Uterus (tissue), 4 donors: ENCODE data around the gene CREBL2. TPM values are rescaled to one million over a fixed set of nuclear protein-coding genes. Genes with fewer than 3 reads are reported as not detected.

Experiments
- DNase-seq, 2 donors: peaks; one replicate each; pipeline ENCODE4 v3.0.0-alpha.2; 2019 to 2020
- H3K27ac ChIP-seq, 2 donors: fragments of 200-600 bp; sonication (generic); 1 replicate in 1 of 2; 2 replicates in 1 of 2; pipeline ENCODE4 v1.5.1; 2016 to 2018
- H3K27me3 ChIP-seq, 2 donors: fragments of 200-600 bp; sonication (generic); one replicate each; pipeline ENCODE4 v1.5.1; 2018 to 2019; ENCODE audit warnings: control low read depth in 1 of 2
- H3K36me3 ChIP-seq, 2 donors: fragments of 200-600 bp; sonication (generic); one replicate each; pipeline ENCODE4 v1.5.1; 2019; ENCODE audit warnings: control low read depth in 1 of 2
- H3K4me1 ChIP-seq, 2 donors: fragments of 200-600 bp; sonication (generic); one replicate each; pipeline ENCODE4 v1.5.1; 2018 to 2019; ENCODE audit warnings: control low read depth in 1 of 2
- H3K4me3 ChIP-seq, 2 donors: fragments of 200-600 bp; sonication (generic); 1 replicate in 1 of 2; 2 replicates in 1 of 2; pipeline ENCODE4 v1.5.1; 2018 to 2019; ENCODE audit warnings: mild to moderate bottlenecking in 1 of 2
- H3K9me3 ChIP-seq, 2 donors: fragments of 200-600 bp; sonication (generic); one replicate each; pipeline ENCODE4 v1.5.1; 2019; ENCODE audit warnings: control low read depth in 1 of 2
- POLR2A ChIP-seq, 2 donors: fragments of 450-650 bp; IDR thresholded peaks; one replicate each; pipeline ENCODE4 v1.6.1; 2016; ENCODE audit warnings: antibody characterized with exemption in 2 of 2, mild to moderate bottlenecking in 1 of 2, moderate library complexity in 1 of 2
- intact Hi-C: fragments of 100-400 bp; cut with DNase I; formaldehyde crosslinking; loops from one replicate; pipeline ENCODE4 v1.15.1; 2023; ENCODE audit warnings: low total_unique reads
- total RNA-seq, 4 donors: library from RNA; depleted of rRNA in 3 of 4; stranded (reverse); fragments of >200 nt in 3 of 4; gene quantifications; one replicate each; pipeline versions ENCODE4 v1.1.0 to v1.2.4, GENCODE V29; 2014 to 2023
- TF ChIP-seq, protein P1 (sequence below), 4 experiments: fragments of 200-600 bp in 2 of 4; fragments of 450-650 bp in 2 of 4; sonication (generic) in 2 of 4; IDR thresholded peaks; one replicate each; pipeline ENCODE4 v1.5.1; 2016 to 2019; ENCODE audit warnings: antibody characterized with exemption in 4 of 4, mild to moderate bottlenecking in 2 of 4, moderate library complexity in 1 of 4
- donor health status: DM: yes; HTN: yes; CAD: no.

CREBL2 gene
- total RNA-seq, 4 donors from 2014 or later, result 18.7 to 33.4 (median 28.3) TPM

GRCh38 chr12:12626471-12626870 is 14.8 kb downstream of the CREBL2 start:
- no peaks in the 10 kb centered on the region for H3K4me1 ChIP-seq
- TF ChIP-seq POLR2A (IDR thresholded peaks at IDR 0.05), result no peak
- TF ChIP-seq, protein P1, sequence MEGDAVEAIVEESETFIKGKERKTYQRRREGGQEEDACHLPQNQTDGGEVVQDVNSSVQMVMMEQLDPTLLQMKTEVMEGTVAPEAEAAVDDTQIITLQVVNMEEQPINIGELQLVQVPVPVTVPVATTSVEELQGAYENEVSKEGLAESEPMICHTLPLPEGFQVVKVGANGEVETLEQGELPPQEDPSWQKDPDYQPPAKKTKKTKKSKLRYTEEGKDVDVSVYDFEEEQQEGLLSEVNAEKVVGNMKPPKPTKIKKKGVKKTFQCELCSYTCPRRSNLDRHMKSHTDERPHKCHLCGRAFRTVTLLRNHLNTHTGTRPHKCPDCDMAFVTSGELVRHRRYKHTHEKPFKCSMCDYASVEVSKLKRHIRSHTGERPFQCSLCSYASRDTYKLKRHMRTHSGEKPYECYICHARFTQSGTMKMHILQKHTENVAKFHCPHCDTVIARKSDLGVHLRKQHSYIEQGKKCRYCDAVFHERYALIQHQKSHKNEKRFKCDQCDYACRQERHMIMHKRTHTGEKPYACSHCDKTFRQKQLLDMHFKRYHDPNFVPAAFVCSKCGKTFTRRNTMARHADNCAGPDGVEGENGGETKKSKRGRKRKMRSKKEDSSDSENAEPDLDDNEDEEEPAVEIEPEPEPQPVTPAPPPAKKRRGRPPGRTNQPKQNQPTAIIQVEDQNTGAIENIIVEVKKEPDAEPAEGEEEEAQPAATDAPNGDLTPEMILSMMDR (IDR thresholded peaks at IDR 0.05), result no peak
- intact Hi-C loops, result no loop called here
- no peaks in the 10 kb centered on the region for H3K9me3 ChIP-seq
- no peak for DNase-seq
- no peaks in the 10 kb centered on the region for H3K36me3 ChIP-seq
- H3K27ac ChIP-seq, result no peak overlapping the region
- H3K4me3 ChIP-seq, result no peak overlapping the region
- H3K27me3 ChIP-seq, result no peaks in the 10 kb centered on the region

GRCh38 chr12:12627308-12627827 is 15.7 kb downstream of the CREBL2 start:
- Histone ChIP-seq H3K27ac (no peak overlapping the region), H3K36me3 (no peaks in the 10 kb centered on the region), H3K9me3 (no peaks in the 10 kb centered on the region), H3K4me3 (no peak overlapping the region), H3K4me1 (no peaks in the 10 kb centered on the region), H3K27me3 (no peaks in the 10 kb centered on the region)
- intact Hi-C loops, result no loop called here
- TF ChIP-seq, protein P1 (IDR thresholded peaks at IDR 0.05), result no peak
- TF ChIP-seq POLR2A (IDR thresholded peaks at IDR 0.05), result no peak
- DNase-seq, result no peak

DNA sequence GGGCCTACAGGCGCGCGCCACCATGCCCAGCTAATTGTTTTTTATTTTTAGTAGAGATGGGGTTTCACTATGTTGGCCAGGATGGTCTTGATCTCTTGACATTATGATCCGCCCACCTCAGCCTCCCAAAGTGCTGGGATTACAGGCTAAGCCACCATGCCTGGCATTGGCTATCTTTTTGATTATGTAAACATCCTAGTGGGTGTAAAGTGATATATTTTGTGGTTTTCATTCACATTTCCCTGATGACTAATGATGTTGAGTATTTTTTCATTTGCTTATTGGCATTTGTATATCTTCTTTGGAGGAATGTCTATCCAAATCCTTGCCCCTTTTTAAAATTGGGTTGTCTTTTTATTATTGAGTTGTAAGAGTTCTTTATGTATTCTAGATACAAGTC is 16.3 kb downstream of the CREBL2 start:
- no peaks in the 10 kb centered on the region for H3K9me3 ChIP-seq
- no peaks in the 10 kb centered on the region for H3K27me3 ChIP-seq
- DNase-seq, result no peak
- no peak overlapping the region for H3K27ac ChIP-seq
- H3K4me1 ChIP-seq, result no peaks in the 10 kb centered on the region
- H3K36me3 ChIP-seq, result no peaks in the 10 kb centered on the region
- no peak for TF ChIP-seq POLR2A (IDR thresholded peaks at IDR 0.05)
- TF ChIP-seq, protein P1 (IDR thresholded peaks at IDR 0.05), result no peak
- intact Hi-C loops, result no loop called here
- H3K4me3 ChIP-seq, result no peak overlapping the region

DNA sequence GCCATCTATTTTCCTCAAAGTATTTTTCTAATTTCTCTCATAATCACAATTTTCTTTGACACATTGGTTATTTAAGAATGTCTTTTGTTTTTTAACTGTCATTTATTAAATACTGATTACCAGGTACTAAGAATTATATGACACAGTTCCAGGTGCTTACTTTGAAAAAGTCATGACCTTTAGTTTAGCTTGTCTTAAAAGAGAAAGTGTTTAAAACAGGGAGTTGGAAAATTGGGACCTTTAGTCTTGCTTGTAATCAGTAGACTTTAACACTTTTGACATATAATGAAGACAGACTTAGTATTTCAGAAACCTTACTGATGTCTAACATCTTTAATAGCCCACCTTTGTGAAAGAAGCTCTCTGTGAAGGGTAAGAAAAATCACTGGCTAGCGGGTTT is 19.2 kb downstream of the CREBL2 start:
- no peak overlapping the region for H3K27ac ChIP-seq
- H3K4me1 ChIP-seq, result no peaks in the 10 kb centered on the region
- no peaks in the 10 kb centered on the region for H3K9me3 ChIP-seq
- intact Hi-C loops, result no loop called here
- TF ChIP-seq, protein P1 (IDR thresholded peaks at IDR 0.05), result no peak
- TF ChIP-seq POLR2A (IDR thresholded peaks at IDR 0.05), result no peak
- H3K27me3 ChIP-seq, result no peaks in the 10 kb centered on the region
- H3K4me3 ChIP-seq, result no peak overlapping the region
- H3K36me3 ChIP-seq, result no peaks in the 10 kb centered on the region
- no peak for DNase-seq

DNA sequence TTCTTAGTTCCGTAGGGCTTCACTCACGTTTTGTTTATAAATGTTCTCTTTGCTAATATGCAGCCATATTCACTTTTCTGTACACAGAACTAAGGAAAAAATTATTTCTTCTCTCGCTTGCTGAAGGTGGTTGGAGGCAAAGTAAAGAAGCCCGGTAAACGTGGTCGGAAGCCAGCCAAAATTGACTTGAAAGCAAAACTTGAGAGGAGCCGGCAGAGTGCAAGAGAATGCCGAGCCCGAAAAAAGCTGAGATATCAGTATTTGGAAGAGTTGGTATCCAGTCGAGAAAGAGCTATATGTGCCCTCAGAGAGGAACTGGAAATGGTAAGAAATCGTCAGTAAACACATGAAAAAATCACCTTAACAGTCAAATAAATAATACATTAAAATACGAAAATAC is 24.0 kb downstream of the CREBL2 start:
- no peak for DNase-seq
- intact Hi-C loops, result no loop called here
- Histone ChIP-seq H3K27me3 (no peaks in the 10 kb centered on the region), H3K27ac (no peak overlapping the region), H3K4me3 (no peak overlapping the region), H3K4me1 (no peaks in the 10 kb centered on the region), H3K9me3 (peaks cover 0 to 4% of the 10 kb centered on the region in 2 donors), H3K36me3 (peaks cover 0 to 1% of the 10 kb centered on the region in 2 donors)
- no peak for TF ChIP-seq POLR2A (IDR thresholded peaks at IDR 0.05)
- TF ChIP-seq, protein P1 (IDR thresholded peaks at IDR 0.05), result no peak
